H9 (cell line): ENCODE results near the gene PKD2L1. TPM values are rescaled to one million over a fixed set of nuclear protein-coding genes. Genes with fewer than 3 reads are reported as not detected.

Experiments
- DNase-seq: peaks from one replicate; pipeline ENCODE4 v3.0.0-alpha.2; 2017
- H2AFZ ChIP-seq: one replicate; pipeline ENCODE4 v1.6.1; 2013; ENCODE audit warnings: mild to moderate bottlenecking, low read length, control low read depth, moderate library complexity
- H2AK5ac ChIP-seq: 2 replicates; pipeline ENCODE4 v1.6.1; 2013; ENCODE audit warnings: low read length, control low read depth, mixed read lengths; ENCODE audit not compliant: insufficient read length
- H2BK120ac ChIP-seq: one replicate; pipeline ENCODE4 v1.6.1; 2013; ENCODE audit warnings: low read depth, mild to moderate bottlenecking, low read length, control low read depth, inconsistent platforms; ENCODE audit not compliant: poor library complexity, severe bottlenecking
- H2BK12ac ChIP-seq: 2 replicates; pipeline ENCODE4 v1.6.1; 2013; ENCODE audit warnings: low read length, control low read depth, mixed read lengths, low read depth; ENCODE audit not compliant: insufficient read length
- H2BK15ac ChIP-seq: 2 replicates; pipeline ENCODE4 v1.6.1; 2013; ENCODE audit warnings: low read depth, low read length, control low read depth
- H2BK20ac ChIP-seq: one replicate; pipeline ENCODE4 v1.6.1; 2013; ENCODE audit warnings: low read depth, mild to moderate bottlenecking, low read length, control low read depth, inconsistent platforms; ENCODE audit not compliant: poor library complexity, severe bottlenecking
- H2BK5ac ChIP-seq: 2 replicates; pipeline ENCODE4 v1.6.1; 2013; ENCODE audit warnings: low read length, control low read depth, mixed read lengths; ENCODE audit not compliant: insufficient read length
- H3K14ac ChIP-seq: 2 replicates; pipeline ENCODE4 v1.6.1; 2013; ENCODE audit warnings: low read length, control low read depth; ENCODE audit not compliant: insufficient read depth
- H3K18ac ChIP-seq: 2 replicates; pipeline ENCODE4 v1.6.1; 2013; ENCODE audit warnings: low read depth, mild to moderate bottlenecking, mixed read lengths, low read length, control low read depth; ENCODE audit not compliant: insufficient read length
- H3K23ac ChIP-seq: 2 replicates; pipeline ENCODE4 v1.6.1; 2013; ENCODE audit warnings: low read length, control low read depth, mixed read lengths, low read depth; ENCODE audit not compliant: insufficient read length
- H3K23me2 ChIP-seq: 2 replicates; pipeline ENCODE4 v1.6.1; 2013; ENCODE audit warnings: low read depth, mild to moderate bottlenecking, mixed read lengths, low read length, control low read depth; ENCODE audit not compliant: insufficient read length, poor library complexity, severe bottlenecking
- H3K27ac ChIP-seq: 2 replicates; pipeline ENCODE4 v1.5.1; 2013; ENCODE audit warnings: low read length, control low read depth, mixed read lengths, low read depth; ENCODE audit not compliant: insufficient read length
- H3K27me3 ChIP-seq: 2 replicates; pipeline ENCODE4 v1.6.1; 2013; ENCODE audit warnings: low read length, control low read depth, inconsistent platforms; ENCODE audit not compliant: insufficient read depth
- H3K4ac ChIP-seq: 2 replicates; pipeline ENCODE4 v1.6.1; 2013; ENCODE audit warnings: low read depth, mild to moderate bottlenecking, control low read depth, inconsistent platforms, low read length, moderate library complexity
- H3K4me1 ChIP-seq: 2 replicates; pipeline ENCODE4 v1.6.1; 2013; ENCODE audit warnings: low read length, control low read depth, inconsistent platforms; ENCODE audit not compliant: insufficient read depth
- H3K4me2 ChIP-seq: 2 replicates; pipeline ENCODE4 v1.6.1; 2013; ENCODE audit warnings: low read length, control low read depth, mixed read lengths; ENCODE audit not compliant: insufficient read length, insufficient read depth
- H3K56ac ChIP-seq: 2 replicates; pipeline ENCODE4 v1.6.1; 2013; ENCODE audit warnings: low read depth, mild to moderate bottlenecking, mixed read lengths, low read length, control low read depth; ENCODE audit not compliant: insufficient read length
- H3K79me1 ChIP-seq: 2 replicates; pipeline ENCODE4 v1.6.1; 2013; ENCODE audit warnings: low read depth, mild to moderate bottlenecking, moderate library complexity, low read length, control low read depth, inconsistent platforms; ENCODE audit not compliant: insufficient read depth, poor library complexity, severe bottlenecking
- H3K79me2 ChIP-seq: 2 replicates; pipeline ENCODE4 v1.6.1; 2013; ENCODE audit warnings: low read length, control low read depth, inconsistent platforms; ENCODE audit not compliant: insufficient read depth
- H3K9ac ChIP-seq: 2 replicates; pipeline ENCODE4 v1.6.1; 2013; ENCODE audit warnings: low read length, control low read depth, mixed read lengths; ENCODE audit not compliant: insufficient read length; ENCODE audit errors: extremely low read depth
- H3K9me3 ChIP-seq: one replicate; pipeline ENCODE4 v1.6.1; 2013; ENCODE audit warnings: low read depth, low read length, inconsistent platforms; ENCODE audit not compliant: control insufficient read depth
- H3T11ph ChIP-seq: one replicate; pipeline ENCODE4 v1.6.1; 2013; ENCODE audit warnings: mild to moderate bottlenecking, low read length, control low read depth, inconsistent platforms
- H4K20me1 ChIP-seq: one replicate; pipeline ENCODE4 v1.6.1; 2013; ENCODE audit not compliant: control insufficient read depth, insufficient read length, insufficient read depth
- H4K5ac ChIP-seq: 2 replicates; pipeline ENCODE4 v1.6.1; 2013; ENCODE audit warnings: low read depth, mild to moderate bottlenecking, mixed read lengths, low read length, control low read depth; ENCODE audit not compliant: insufficient read length
- H4K8ac ChIP-seq: replicated peaks from 2 replicates; pipeline ENCODE4 v1.6.1; 2013; ENCODE audit warnings: low read length, control low read depth, mixed read lengths, low read depth; ENCODE audit not compliant: insufficient read length
- H4K91ac ChIP-seq: 2 replicates; pipeline ENCODE4 v1.6.1; 2013; ENCODE audit warnings: low read depth, mild to moderate bottlenecking, moderate library complexity, mixed read lengths, low read length, control low read depth; ENCODE audit not compliant: insufficient read length
- H3K27ac Mint-ChIP-seq, 3 experiments: 2 replicates in 2 of 3; 3 replicates in 1 of 3; pipeline ENCODE4 v1.8.0; 2020 to 2021; ENCODE audit warnings: mixed read lengths in 3 of 3, mild to moderate bottlenecking in 1 of 3, moderate library complexity in 1 of 3
- H3K27me3 Mint-ChIP-seq: 2 replicates; pipeline ENCODE4 v1.8.0; 2021; ENCODE audit warnings: low read depth, mild to moderate bottlenecking, moderate library complexity, mixed read lengths
- H3K36me3 Mint-ChIP-seq, 3 experiments: 2 replicates in 2 of 3; 3 replicates in 1 of 3; pipeline ENCODE4 v1.8.0; 2020 to 2021; ENCODE audit warnings: low read depth in 3 of 3, mixed read lengths in 3 of 3; ENCODE audit not compliant: insufficient read depth in 1 of 3
- H3K4me1 Mint-ChIP-seq, 2 experiments: 2 replicates each; pipeline ENCODE4 v1.8.0; 2020; ENCODE audit warnings: mixed read lengths in 2 of 2
- H3K4me3 Mint-ChIP-seq, 2 experiments: 2 replicates in 1 of 2; 3 replicates in 1 of 2; pipeline ENCODE4 v1.8.0; 2020 to 2021; ENCODE audit warnings: mild to moderate bottlenecking in 2 of 2, mixed read lengths in 2 of 2, moderate library complexity in 1 of 2
- H3K9me3 Mint-ChIP-seq, 2 experiments: 2 replicates in 1 of 2; 3 replicates in 1 of 2; pipeline ENCODE4 v1.8.0; 2020; ENCODE audit warnings: mild to moderate bottlenecking in 2 of 2, mixed read lengths in 2 of 2, moderate library complexity in 1 of 2
- WGBS: extraction: QIAGEN DNeasy Blood & Tissue Kit; methylation state at CpG from one replicate; pipeline ENCODE4 v1.1.7; 2013; ENCODE audit warnings: missing lambda C conversion rate, low lambda C conversion rate, mixed read lengths; ENCODE audit not compliant: insufficient read length; ENCODE audit errors: extremely low coverage; 5-methylcytosine and 5-hydroxymethylcytosine counted together
- total RNA-seq: library from RNA; stranded (reverse); gene quantifications from 2 replicates; pipeline ENCODE4 v1.2.1, GENCODE V29; 2021
- TF ChIP-seq, protein P1 (sequence below): fragments of 200-600 bp; sonication (generic); conservative IDR thresholded peaks from 3 replicates; pipeline ENCODE4 v1.8.0; 2021; ENCODE audit warnings: antibody characterized with exemption, mild to moderate bottlenecking

PKD2L1 gene
- total RNA-seq, 1 experiment from 2014 or later: 0.20 TPM

DNA sequence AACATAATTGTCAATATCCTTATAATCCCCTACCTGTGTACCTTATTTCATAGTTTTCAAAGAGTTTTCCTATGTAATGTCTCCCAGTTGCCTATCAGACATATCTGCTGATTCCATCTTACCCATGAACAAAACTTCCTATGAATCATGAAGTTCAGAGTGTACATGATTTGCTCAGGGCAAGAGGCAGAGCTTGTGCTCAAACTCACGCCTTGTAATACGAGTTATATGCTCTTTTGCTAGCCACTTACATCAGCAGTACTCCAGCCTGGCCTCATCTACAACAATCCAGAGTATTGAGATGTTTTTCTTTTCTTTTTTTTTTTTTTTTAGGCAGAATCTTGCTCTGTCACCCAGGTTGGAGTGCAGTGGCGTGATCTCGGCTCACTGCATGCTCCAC is 11.8 kb downstream of the PKD2L1 start:
- Mint-ChIP-seq H3K4me3 (no peak overlapping the region), H3K4me1 (peaks cover 2 to 4% of the 10 kb centered on the region in 2 experiments; a peak in 1 of 4 replicates), H3K36me3 (no peaks in the 10 kb centered on the region), H3K27me3 (peaks cover 27% of the 10 kb centered on the region), H3K9me3 (no peaks in the 10 kb centered on the region), H3K27ac (no peak overlapping the region)
- no peak for DNase-seq
- H3K27ac ChIP-seq: no peak overlapping the region
- H3T11ph ChIP-seq: no peak overlapping the region
- no peak overlapping the region for H4K5ac ChIP-seq
- H3K23me2 ChIP-seq: no peaks in the 10 kb centered on the region
- no peaks in the 10 kb centered on the region for H3K79me1 ChIP-seq
- H3K18ac ChIP-seq: no peak overlapping the region
- no peak overlapping the region for H2BK12ac ChIP-seq
- H4K20me1 ChIP-seq: no peaks in the 10 kb centered on the region
- H2BK120ac ChIP-seq: no peak overlapping the region
- no peak overlapping the region for H3K23ac ChIP-seq
- no peaks in the 10 kb centered on the region for H3K27me3 ChIP-seq
- WGBS: no CpG with 5 or more reads among the region's 4 CpGs
- H3K9ac ChIP-seq: no peak overlapping the region
- H2BK15ac ChIP-seq: no peak overlapping the region
- no peak overlapping the region for H4K91ac ChIP-seq
- no peak overlapping the region for H2BK20ac ChIP-seq
- H2AK5ac ChIP-seq: no peak overlapping the region
- no peak overlapping the region for H3K4ac ChIP-seq
- H2BK5ac ChIP-seq: no peak overlapping the region
- no peak overlapping the region for H2AFZ ChIP-seq
- TF ChIP-seq, protein P1, sequence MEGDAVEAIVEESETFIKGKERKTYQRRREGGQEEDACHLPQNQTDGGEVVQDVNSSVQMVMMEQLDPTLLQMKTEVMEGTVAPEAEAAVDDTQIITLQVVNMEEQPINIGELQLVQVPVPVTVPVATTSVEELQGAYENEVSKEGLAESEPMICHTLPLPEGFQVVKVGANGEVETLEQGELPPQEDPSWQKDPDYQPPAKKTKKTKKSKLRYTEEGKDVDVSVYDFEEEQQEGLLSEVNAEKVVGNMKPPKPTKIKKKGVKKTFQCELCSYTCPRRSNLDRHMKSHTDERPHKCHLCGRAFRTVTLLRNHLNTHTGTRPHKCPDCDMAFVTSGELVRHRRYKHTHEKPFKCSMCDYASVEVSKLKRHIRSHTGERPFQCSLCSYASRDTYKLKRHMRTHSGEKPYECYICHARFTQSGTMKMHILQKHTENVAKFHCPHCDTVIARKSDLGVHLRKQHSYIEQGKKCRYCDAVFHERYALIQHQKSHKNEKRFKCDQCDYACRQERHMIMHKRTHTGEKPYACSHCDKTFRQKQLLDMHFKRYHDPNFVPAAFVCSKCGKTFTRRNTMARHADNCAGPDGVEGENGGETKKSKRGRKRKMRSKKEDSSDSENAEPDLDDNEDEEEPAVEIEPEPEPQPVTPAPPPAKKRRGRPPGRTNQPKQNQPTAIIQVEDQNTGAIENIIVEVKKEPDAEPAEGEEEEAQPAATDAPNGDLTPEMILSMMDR: no peak
- no peak overlapping the region for H3K56ac ChIP-seq
- H3K79me2 ChIP-seq: no peaks in the 10 kb centered on the region
- no peak overlapping the region for H4K8ac ChIP-seq
- no peak overlapping the region for H3K14ac ChIP-seq
- H3K4me1 ChIP-seq: no peaks in the 10 kb centered on the region
- H3K9me3 ChIP-seq: no peaks in the 10 kb centered on the region
- no peak overlapping the region for H3K4me2 ChIP-seq
